Hepatocyte (in vitro differentiated cells): Measurements from ENCODE around the gene CD93.

Experiments
- EZH2 ChIP-seq: fragments of 200-600 bp; sonication (generic); IDR thresholded peaks from 2 replicates; pipeline ENCODE4 v1.6.1; 2016; ENCODE audit warnings: antibody characterized with exemption, mild to moderate bottlenecking, borderline replicate concordance
- TF ChIP-seq, protein P1 (sequence below): fragments of 200-600 bp; sonication (generic); IDR thresholded peaks from 2 replicates; pipeline ENCODE4 v1.5.1; 2016; ENCODE audit warnings: antibody characterized with exemption, mild to moderate bottlenecking; ENCODE audit not compliant: poor library complexity

DNA sequence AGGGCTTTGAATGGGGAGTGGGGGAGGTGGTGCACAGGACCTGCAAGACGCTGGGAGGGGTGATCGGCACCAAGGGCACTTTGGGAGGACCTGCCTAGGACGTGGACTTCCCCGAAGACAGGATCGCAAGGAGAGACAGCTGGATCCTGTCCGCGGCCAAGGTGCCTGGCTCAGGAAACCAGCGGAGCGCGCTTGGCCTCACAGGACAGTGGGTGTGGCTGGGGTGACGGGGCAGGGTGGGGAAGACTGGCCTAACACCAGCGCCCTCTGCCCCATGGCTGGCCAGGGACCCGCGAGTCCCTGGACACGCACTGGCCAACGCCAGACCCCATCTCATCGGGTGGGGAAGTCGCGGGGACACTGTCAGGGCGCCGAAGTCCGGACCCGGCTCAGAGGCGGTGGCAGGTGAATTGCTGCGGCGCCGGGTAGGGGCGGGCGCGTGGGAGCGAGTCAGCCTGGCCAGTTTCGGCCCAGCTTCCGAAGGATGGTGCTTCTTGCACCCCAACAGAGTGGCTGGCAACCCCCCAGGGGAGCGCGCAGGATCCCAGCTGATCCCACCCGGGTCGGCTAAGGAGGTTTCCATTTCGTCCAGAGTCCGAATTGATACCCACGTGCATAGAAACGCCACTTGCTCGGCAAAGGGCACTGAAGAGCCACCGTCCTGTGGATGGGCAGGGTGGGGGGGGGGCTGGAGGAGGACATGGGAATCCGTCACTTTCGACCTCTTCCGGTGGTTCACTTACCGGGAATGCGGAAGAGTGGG lies 35.9 kb downstream of the CD93 start:
- TF ChIP-seq, protein P1, sequence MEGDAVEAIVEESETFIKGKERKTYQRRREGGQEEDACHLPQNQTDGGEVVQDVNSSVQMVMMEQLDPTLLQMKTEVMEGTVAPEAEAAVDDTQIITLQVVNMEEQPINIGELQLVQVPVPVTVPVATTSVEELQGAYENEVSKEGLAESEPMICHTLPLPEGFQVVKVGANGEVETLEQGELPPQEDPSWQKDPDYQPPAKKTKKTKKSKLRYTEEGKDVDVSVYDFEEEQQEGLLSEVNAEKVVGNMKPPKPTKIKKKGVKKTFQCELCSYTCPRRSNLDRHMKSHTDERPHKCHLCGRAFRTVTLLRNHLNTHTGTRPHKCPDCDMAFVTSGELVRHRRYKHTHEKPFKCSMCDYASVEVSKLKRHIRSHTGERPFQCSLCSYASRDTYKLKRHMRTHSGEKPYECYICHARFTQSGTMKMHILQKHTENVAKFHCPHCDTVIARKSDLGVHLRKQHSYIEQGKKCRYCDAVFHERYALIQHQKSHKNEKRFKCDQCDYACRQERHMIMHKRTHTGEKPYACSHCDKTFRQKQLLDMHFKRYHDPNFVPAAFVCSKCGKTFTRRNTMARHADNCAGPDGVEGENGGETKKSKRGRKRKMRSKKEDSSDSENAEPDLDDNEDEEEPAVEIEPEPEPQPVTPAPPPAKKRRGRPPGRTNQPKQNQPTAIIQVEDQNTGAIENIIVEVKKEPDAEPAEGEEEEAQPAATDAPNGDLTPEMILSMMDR, result no peak
- no peak for TF ChIP-seq EZH2
